Measurements from ENCODE around the gene C1orf122. TPM values are rescaled to one million over a fixed set of nuclear protein-coding genes. Genes with fewer than 3 reads are reported as not detected.
A peak's percentile ranks its signal among the peaks of the same experiment; 100 is the strongest.

The C1orf122 gene
- total and polyA plus RNA-seq, 2 of the 13 experiments (the other 11 are each of a cell fraction or from before 2014, with no cell fraction given), result 18.7 to 40.6 TPM

DNA sequence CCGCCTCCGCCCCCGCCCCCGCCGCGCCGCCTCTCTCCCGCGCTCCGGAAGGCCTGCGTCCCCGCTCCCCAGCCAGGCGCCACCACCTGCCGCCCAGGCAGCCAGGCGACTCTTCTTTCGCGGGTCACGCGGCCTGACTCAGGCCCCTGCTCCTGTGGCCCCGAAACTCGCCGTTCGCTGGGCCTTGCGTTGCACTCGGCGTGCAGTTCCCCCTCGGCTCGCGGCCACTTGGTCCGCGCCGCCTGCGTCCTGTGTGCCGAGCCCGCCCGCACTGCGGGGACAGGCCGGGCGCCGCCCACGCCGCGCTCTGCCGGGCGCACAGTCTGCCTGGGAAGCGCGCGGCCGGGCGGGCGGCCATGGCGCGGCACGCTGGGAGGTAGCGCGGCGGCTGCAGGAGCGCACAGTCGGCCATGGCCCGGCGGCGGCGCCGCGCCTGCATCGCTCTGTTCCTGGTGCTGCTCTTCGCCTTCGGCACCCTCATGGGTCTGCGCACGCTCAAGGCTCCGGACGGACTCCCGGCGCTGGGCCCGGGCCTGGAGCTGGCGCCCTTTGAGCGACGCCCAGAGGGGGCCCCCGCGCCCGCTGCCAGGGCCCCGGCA, 13.7 kb upstream of the C1orf122 start, which contains the start of gene MANEAL (continued):
- TF ChIP-seq ZUFSP (CRISPR knock-in tag; IDR thresholded peaks at IDR 0.05; ENCODE audit: borderline replicate concordance) (no peak), JARID2 (CRISPR knock-in tag; IDR thresholded peaks at IDR 0.05; ENCODE audit: insufficient replicate concordance) (no peak), PLRG1 (conservative IDR thresholded peaks at IDR 0.05) (no peak), ZNF557 (CRISPR knock-in tag; IDR thresholded peaks at IDR 0.05) (0 out of 2 replicates have a peak, but pooled peaks have one; percentile 39), GPN1 (CRISPR knock-in tag; IDR thresholded peaks at IDR 0.05; ENCODE audit: borderline replicate concordance) (no peak), ZNF101 (CRISPR knock-in tag; IDR thresholded peaks at IDR 0.05; ENCODE audit: borderline replicate concordance, low read depth) (no peak), ZNF136 (CRISPR knock-in tag; IDR thresholded peaks at IDR 0.05; ENCODE audit: low read depth) (no peak), ZNF496 (CRISPR knock-in tag; IDR thresholded peaks at IDR 0.05; ENCODE audit: insufficient replicate concordance) (no peak), SP1 (IDR thresholded peaks at IDR 0.05) (no peak), SP1 (CRISPR knock-in tag; IDR thresholded peaks at IDR 0.05) (no peak), SP4 (CRISPR knock-in tag; IDR thresholded peaks at IDR 0.05) (peak; percentile 46; the same call in 1 of the 2 replicates), ZFP36L1 (CRISPR knock-in tag; IDR thresholded peaks at IDR 0.05) (no peak), ZFYVE20 (CRISPR knock-in tag; IDR thresholded peaks at IDR 0.05; ENCODE audit: borderline replicate concordance, low read depth) (0 out of 2 replicates have a peak, but pooled peaks have one; percentile 77), ZNF296 (CRISPR knock-in tag; conservative IDR thresholded peaks at IDR 0.05) (no peak), CAMTA2 (CRISPR knock-in tag; IDR thresholded peaks at IDR 0.05; ENCODE audit: borderline replicate concordance) (no peak), POGZ (CRISPR knock-in tag; IDR thresholded peaks at IDR 0.05) (no peak), ZNF607 (CRISPR knock-in tag; IDR thresholded peaks at IDR 0.05; ENCODE audit: borderline replicate concordance) (no peak), SIN3A (IDR thresholded peaks at IDR 0.05; ENCODE audit: borderline replicate concordance, low read depth, low read length) (no peak), ZNF333 (CRISPR knock-in tag; IDR thresholded peaks at IDR 0.05; ENCODE audit: borderline replicate concordance) (no peak), ZNF75D (CRISPR knock-in tag; IDR thresholded peaks at IDR 0.05; ENCODE audit: borderline replicate concordance) (no peak), ARNT (IDR thresholded peaks at IDR 0.05) (no peak), ZFY (CRISPR knock-in tag; IDR thresholded peaks at IDR 0.05) (peak; percentile 95), SRSF9 (IDR thresholded peaks at IDR 0.05; ENCODE audit: borderline replicate concordance, insufficient read depth, low read depth, low read length, poor library complexity, severe bottlenecking) (no peak)
- TF ChIP-seq, protein P1, sequence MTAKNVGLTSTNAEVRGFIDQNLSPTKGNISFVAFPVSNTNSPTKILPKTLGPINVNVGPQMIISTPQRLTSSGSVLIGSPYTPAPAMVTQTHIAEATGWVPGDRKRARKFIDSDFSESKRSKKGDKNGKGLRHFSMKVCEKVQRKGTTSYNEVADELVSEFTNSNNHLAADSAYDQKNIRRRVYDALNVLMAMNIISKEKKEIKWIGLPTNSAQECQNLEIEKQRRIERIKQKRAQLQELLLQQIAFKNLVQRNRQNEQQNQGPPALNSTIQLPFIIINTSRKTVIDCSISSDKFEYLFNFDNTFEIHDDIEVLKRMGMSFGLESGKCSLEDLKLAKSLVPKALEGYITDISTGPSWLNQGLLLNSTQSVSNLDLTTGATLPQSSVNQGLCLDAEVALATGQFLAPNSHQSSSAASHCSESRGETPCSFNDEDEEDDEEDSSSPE (CRISPR knock-in tag; IDR thresholded peaks at IDR 0.05), result peak; percentile 61
- TF ChIP-seq, protein P2, sequence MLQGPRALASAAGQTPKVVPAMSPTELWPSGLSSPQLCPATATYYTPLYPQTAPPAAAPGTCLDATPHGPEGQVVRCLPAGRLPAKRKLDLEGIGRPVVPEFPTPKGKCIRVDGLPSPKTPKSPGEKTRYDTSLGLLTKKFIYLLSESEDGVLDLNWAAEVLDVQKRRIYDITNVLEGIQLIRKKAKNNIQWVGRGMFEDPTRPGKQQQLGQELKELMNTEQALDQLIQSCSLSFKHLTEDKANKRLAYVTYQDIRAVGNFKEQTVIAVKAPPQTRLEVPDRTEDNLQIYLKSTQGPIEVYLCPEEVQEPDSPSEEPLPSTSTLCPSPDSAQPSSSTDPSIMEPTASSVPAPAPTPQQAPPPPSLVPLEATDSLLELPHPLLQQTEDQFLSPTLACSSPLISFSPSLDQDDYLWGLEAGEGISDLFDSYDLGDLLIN (CRISPR knock-in tag; IDR thresholded peaks at IDR 0.05; ENCODE audit: borderline replicate concordance), result no peak
